ENCODE measurements around the gene PDZRN3.

PDZRN3 gene

DNA sequence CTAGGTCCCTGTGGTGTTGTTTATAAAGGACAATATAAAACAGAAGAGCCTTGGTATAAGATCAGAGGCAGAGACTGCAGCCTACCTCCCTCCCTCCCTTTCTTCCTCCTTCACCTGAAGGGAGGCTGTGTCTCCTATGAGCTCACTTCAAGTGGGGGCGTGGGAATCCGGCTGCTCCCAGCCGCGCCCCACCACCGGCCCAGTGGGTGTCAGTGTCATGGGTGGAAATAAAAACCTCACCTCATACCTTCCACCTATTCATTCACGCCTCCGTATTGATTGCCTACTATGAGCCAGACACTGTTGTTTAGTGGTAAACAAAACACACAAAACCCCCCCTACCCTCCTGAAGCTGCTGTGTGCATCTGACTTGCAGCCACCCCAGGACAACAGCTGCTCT lies 181.9 kb downstream of the PDZRN3 start:
- TF ChIP-seq ZFX (IDR thresholded peaks at IDR 0.05), result no peak
- TF ChIP-seq, protein P1, sequence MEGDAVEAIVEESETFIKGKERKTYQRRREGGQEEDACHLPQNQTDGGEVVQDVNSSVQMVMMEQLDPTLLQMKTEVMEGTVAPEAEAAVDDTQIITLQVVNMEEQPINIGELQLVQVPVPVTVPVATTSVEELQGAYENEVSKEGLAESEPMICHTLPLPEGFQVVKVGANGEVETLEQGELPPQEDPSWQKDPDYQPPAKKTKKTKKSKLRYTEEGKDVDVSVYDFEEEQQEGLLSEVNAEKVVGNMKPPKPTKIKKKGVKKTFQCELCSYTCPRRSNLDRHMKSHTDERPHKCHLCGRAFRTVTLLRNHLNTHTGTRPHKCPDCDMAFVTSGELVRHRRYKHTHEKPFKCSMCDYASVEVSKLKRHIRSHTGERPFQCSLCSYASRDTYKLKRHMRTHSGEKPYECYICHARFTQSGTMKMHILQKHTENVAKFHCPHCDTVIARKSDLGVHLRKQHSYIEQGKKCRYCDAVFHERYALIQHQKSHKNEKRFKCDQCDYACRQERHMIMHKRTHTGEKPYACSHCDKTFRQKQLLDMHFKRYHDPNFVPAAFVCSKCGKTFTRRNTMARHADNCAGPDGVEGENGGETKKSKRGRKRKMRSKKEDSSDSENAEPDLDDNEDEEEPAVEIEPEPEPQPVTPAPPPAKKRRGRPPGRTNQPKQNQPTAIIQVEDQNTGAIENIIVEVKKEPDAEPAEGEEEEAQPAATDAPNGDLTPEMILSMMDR (conservative IDR thresholded peaks at IDR 0.05), result no peak

DNA sequence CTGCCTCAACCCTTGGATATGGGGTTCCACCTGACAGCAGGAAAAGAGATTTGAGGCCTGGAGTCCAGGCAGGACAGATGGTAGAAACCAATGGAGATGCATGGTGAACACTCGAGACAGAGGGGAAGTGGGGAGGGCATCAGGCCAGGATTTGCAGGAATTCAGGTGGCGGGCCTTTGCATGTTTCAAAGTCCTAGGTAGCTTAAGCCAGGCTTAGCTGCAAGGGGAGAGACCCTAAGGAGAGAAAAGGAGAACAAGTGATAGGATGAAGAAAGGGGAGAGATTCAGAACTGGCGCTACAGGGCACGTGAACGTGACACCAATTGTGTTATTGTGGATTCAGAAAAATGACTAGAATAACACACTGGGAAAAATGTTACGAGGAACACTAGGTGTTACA lies 182.6 kb downstream of the PDZRN3 start:
- TF ChIP-seq, protein P1 (conservative IDR thresholded peaks at IDR 0.05), result no peak
- TF ChIP-seq ZFX (IDR thresholded peaks at IDR 0.05), result no peak
- no peak overlapping the region for H3K27ac ChIP-seq

More for the DNA sequence above, 181.9 kb downstream of the PDZRN3 start:
- H3K27ac ChIP-seq, result no peak overlapping the region

DNA sequence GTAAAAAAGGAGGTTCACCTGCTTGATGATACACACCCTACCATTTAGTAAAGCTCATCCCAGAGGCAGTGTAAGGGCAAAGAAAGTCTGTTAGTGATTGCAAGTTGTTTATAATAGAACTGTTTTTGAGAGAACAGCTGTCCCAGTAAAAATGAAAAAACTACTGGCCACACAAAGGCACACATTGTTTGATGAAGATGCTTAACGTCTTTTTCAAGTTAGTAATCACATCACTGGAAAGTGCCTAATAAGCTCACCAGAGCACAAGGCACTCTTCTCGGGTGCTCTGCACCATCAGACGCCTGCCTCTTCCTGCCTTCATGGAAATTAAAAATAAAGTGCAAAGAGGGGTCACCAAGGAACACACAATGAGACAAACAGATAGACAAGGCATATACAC lies 186.9 kb downstream of the PDZRN3 start:
- no peak for TF ChIP-seq ZFX (IDR thresholded peaks at IDR 0.05)
- TF ChIP-seq, protein P1 (conservative IDR thresholded peaks at IDR 0.05), result no peak

DNA sequence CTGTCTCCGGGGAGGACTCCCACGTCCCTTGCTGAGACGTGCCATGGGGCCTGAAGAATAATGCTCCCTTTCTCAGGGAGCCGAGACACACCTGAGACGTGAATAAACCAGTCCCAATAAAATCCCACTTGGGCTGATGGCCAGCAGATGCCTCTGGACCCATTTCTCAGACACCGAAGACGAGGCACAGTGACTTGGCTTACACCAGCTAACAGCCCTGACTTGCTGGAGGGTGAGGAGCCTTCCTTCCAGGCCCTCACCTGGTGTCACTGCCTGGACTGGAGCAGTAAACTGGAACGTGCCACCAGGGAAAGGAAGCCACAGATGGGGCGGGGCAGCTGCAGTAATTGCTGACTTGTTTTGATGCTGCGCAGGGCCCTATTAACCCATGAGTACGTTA lies 189.7 kb downstream of the PDZRN3 start:
- no peak for TF ChIP-seq ZFX (IDR thresholded peaks at IDR 0.05)
- TF ChIP-seq, protein P1 (conservative IDR thresholded peaks at IDR 0.05), result no peak
- no peak overlapping the region for H3K27ac ChIP-seq

More for the DNA sequence above, 186.9 kb downstream of the PDZRN3 start:
- H3K27ac ChIP-seq, result no peak overlapping the region

DNA sequence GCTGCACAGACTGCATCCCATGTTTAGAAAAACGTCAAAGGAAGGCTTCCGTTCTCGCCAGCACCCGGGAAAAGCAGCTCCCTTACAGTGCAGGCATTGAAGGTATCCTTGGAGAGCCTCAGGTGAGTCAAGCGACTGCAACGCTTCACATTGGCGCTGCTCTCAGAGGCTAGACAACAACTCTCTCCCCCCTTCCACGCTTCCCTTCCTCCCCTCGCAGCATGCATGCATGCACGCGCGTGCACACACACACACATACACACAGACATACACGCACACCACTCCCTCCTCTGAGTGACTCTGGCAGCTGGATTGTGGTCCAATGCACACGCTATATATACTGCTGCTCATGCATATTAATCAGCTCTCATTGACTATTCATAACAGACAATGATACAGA lies 191.1 kb downstream of the PDZRN3 start:
- no peak for TF ChIP-seq ZFX (IDR thresholded peaks at IDR 0.05)
- TF ChIP-seq, protein P1 (conservative IDR thresholded peaks at IDR 0.05), result no peak
- no peak overlapping the region for H3K27ac ChIP-seq

DNA sequence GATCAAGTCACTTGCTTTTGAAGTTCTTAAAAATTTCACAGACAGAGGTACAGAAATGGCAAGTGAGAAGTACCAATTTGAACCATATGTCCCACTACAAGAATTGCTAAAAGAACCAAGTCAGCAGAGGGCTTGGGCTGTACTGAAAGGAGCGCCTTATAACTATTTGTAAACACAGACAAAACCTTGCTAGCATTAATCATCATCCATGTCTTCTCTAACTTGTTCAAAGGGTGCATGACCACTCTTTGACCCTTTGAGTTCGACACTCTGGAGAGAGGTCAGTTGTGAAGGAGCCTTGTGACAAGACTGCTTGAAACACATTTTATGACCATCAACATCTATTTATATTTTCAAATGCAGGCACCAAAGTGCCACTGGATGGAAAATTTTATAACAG lies 191.7 kb downstream of the PDZRN3 start:
- no peak overlapping the region for H3K27ac ChIP-seq

DNA sequence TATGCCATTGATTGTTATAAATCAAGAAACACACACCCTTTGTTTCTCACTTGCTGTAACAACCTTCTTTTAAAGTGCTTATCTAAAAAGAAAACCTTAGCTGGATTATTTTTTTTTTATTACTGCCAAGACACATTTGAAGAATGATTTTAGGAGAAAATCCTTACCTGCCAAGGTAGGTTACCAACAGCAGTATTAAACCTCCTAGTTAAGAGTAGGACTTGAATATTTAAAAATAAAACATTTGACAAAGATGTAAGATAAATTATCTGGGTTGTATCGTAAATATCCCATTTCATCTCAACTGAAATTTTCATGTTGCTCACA lies 192.1 kb downstream of the PDZRN3 start:
- H3K27ac ChIP-seq, result no peak overlapping the region
- no peak for TF ChIP-seq ZFX (IDR thresholded peaks at IDR 0.05)
- TF ChIP-seq, protein P1 (conservative IDR thresholded peaks at IDR 0.05), result peak; percentile 51

More for the DNA sequence above, 191.7 kb downstream of the PDZRN3 start:
- TF ChIP-seq ZFX (IDR thresholded peaks at IDR 0.05), result no peak
- TF ChIP-seq, protein P1 (conservative IDR thresholded peaks at IDR 0.05), result no peak
